ENCODE data around the gene CEP76.
"Not testable (repeated sequence)": the region's sequence is repeated elsewhere in the genome, so short reads cannot be mapped to it uniquely, and the experiment has no call there.

CEP76 gene

GRCh38 chr18:12640881-12641200 lies 61.7 kb downstream of the CEP76 start:
- no peak for DNase-seq (ENCODE audit: low read depth)

- DNase-seq (ENCODE audit: low read depth) = no peak
Measured at GRCh38 chr18:12639990-12640880, 62.3 kb downstream of the CEP76 start.

- no peak for DNase-seq (ENCODE audit: low read depth)
Measured at GRCh38 chr18:12638644-12639124, 63.8 kb downstream of the CEP76 start.

GRCh38 chr18:12637901-12638643 lies 64.5 kb downstream of the CEP76 start:
- no peak for DNase-seq (ENCODE audit: low read depth)

GRCh38 chr18:12637393-12637792 lies 65.1 kb downstream of the CEP76 start:
- DNase-seq (ENCODE audit: low read depth) = no peak

- no peak for DNase-seq (ENCODE audit: low read depth)
Measured at GRCh38 chr18:12631831-12632477, 70.6 kb downstream of the CEP76 start.

- DNase-seq (ENCODE audit: low read depth) = no peak
Measured at GRCh38 chr18:12630136-12630535, 72.4 kb downstream of the CEP76 start.

GRCh38 chr18:12628706-12629702 lies 73.5 kb downstream of the CEP76 start:
- DNase-seq (ENCODE audit: low read depth) = no peak

GRCh38 chr18:12627199-12627598 lies 75.3 kb downstream of the CEP76 start:
- DNase-seq (ENCODE audit: low read depth) = not testable (repeated sequence)

GRCh38 chr18:12625241-12625640 lies 77.3 kb downstream of the CEP76 start:
- no peak for DNase-seq (ENCODE audit: low read depth)

All from T follicular helper cell (primary cell).